ENCODE results near the gene GATM. TPM values are rescaled to one million over a fixed set of nuclear protein-coding genes. Genes with fewer than 3 reads are reported as not detected.

The GATM gene
- total and polyA plus RNA-seq, 2 of the 4 experiments (the other 2 are of a cell fraction): 0.10 to 0.18 TPM

GRCh38 chr15:45328663-45329062 is 49.7 kb downstream of the GATM start:
- no peaks in the 10 kb centered on the region for H3K36me3 ChIP-seq (ENCODE audit: control insufficient read depth, insufficient read depth, low read length)
- no CpG with 5 or more reads among the region's 2 CpGs for WGBS, 2 experiments (ENCODE audit: extremely low coverage in 2 of 2, insufficient read length in 1 of 2)
- no peak overlapping the region for H3K4ac ChIP-seq (ENCODE audit: low read depth, low read length)
- peaks cover 3% of the 10 kb centered on the region; the same call in 1 of the 2 replicates for H3K27me3 ChIP-seq (ENCODE audit: control insufficient read depth, insufficient read depth, low read length)
- no peak overlapping the region for H2AK5ac ChIP-seq (ENCODE audit: low read depth, low read length)
- H3K4me2 ChIP-seq (ENCODE audit: low read depth, low read length): no peak overlapping the region
- no peak overlapping the region for H2BK15ac ChIP-seq (ENCODE audit: low read depth, low read length)
- no peak overlapping the region for H3K4me3 ChIP-seq (ENCODE audit: insufficient read depth, low read depth, low read length)
- no peak overlapping the region for H4K91ac ChIP-seq (ENCODE audit: insufficient read depth, low read depth, low read length)
- H3K9me3 ChIP-seq (ENCODE audit: control insufficient read depth, insufficient read depth, low read length): no peaks in the 10 kb centered on the region
- BruUV-seq (replicated peaks): no TSS peak
- TF ChIP-seq CEBPB (IDR thresholded peaks at IDR 0.05; ENCODE audit: low read depth, low read length): no peak
- TF ChIP-seq MAFK (IDR thresholded peaks at IDR 0.05; ENCODE audit: low read depth, low read length): no peak
- no peak for TF ChIP-seq CTCF (conservative IDR thresholded peaks at IDR 0.05; ENCODE audit: low read depth, low read length)
- TF ChIP-seq MXI1 (IDR thresholded peaks at IDR 0.05; ENCODE audit: borderline replicate concordance, low read depth, low read length): no peak
- TF ChIP-seq ELK1 (IDR thresholded peaks at IDR 0.05; ENCODE audit: borderline replicate concordance, low read depth, low read length): no peak
- TF ChIP-seq NFE2L2 (IDR thresholded peaks at IDR 0.05; ENCODE audit: low read depth, low read length): no peak
- TF ChIP-seq FOS (IDR thresholded peaks at IDR 0.05; ENCODE audit: low read depth, low read length): no peak
- no peak for TF ChIP-seq RAD21 (IDR thresholded peaks at IDR 0.05; ENCODE audit: low read length)
- no peak for TF ChIP-seq POLR2A (IDR thresholded peaks at IDR 0.05; ENCODE audit: low read depth, low read length)
- no peak for TF ChIP-seq CHD1 (IDR thresholded peaks at IDR 0.05; ENCODE audit: low read depth, low read length)
- no peak for TF ChIP-seq MAZ (IDR thresholded peaks at IDR 0.05; ENCODE audit: borderline replicate concordance, low read depth, low read length)
- no peak for TF ChIP-seq RFX5 (IDR thresholded peaks at IDR 0.05; ENCODE audit: low read depth, low read length)
- no peak for TF ChIP-seq BHLHE40 (IDR thresholded peaks at IDR 0.05; ENCODE audit: low read depth, low read length)
- TF ChIP-seq USF2 (IDR thresholded peaks at IDR 0.05; ENCODE audit: low read depth, low read length): no peak
- TF ChIP-seq SMC3 (IDR thresholded peaks at IDR 0.05; ENCODE audit: low read depth, low read length): no peak
- no peak for TF ChIP-seq RCOR1 (IDR thresholded peaks at IDR 0.05; ENCODE audit: insufficient replicate concordance, low read length)
- H3K9ac ChIP-seq (ENCODE audit: low read depth, low read length): no peak overlapping the region
- intact Hi-C loops (cut with micrococcal nuclease): no loop called here
- H2BK20ac ChIP-seq (ENCODE audit: low read depth, low read length): no peak overlapping the region
- DNase-seq: no peak
- ATAC-seq (ENCODE audit: low read depth): no peak
- no peaks in the 10 kb centered on the region for H4K20me1 ChIP-seq (ENCODE audit: insufficient read depth, low read length)
- no peak overlapping the region for H4K5ac ChIP-seq (ENCODE audit: low read depth, low read length)
- in situ Hi-C loops (cut with MboI; ENCODE audit: low sequenced_read_pairs): no loop called here
- H3K23ac ChIP-seq (ENCODE audit: low read depth, low read length): no peak overlapping the region
- no peak overlapping the region for H2AK9ac ChIP-seq (replicated peaks; ENCODE audit: low read depth, low read length, poor library complexity)
- H4K8ac ChIP-seq (ENCODE audit: low read depth in 2 of 2, low read length in 2 of 2): no peak overlapping the region
- CTCF ChIA-PET: no interaction called here
- H3K4me1 ChIP-seq (ENCODE audit: control insufficient read depth, insufficient read depth, low read length): no peaks in the 10 kb centered on the region
- POLR2A ChIA-PET (ENCODE audit: unreplicated experiment): no interaction called here
- no peaks in the 10 kb centered on the region for H3K79me1 ChIP-seq (ENCODE audit: low read depth in 1 of 2, low read length in 2 of 2)
- H2AFZ ChIP-seq (replicated peaks; ENCODE audit: low read length, poor library complexity): no peak overlapping the region
- H3K27ac ChIP-seq (ENCODE audit: insufficient read depth, low read length): no peak overlapping the region
- H2BK120ac ChIP-seq (ENCODE audit: low read depth, low read length): no peak overlapping the region
- no peak overlapping the region for H3K14ac ChIP-seq (replicated peaks; ENCODE audit: low read depth, low read length)
- H3K18ac ChIP-seq (ENCODE audit: low read depth, low read length): no peak overlapping the region
- H3K9me1 ChIP-seq (ENCODE audit: insufficient read depth, low read length): no peaks in the 10 kb centered on the region
- no peak overlapping the region for H3K56ac ChIP-seq (ENCODE audit: extremely low read depth, insufficient read depth, low read length)
- H2BK5ac ChIP-seq (ENCODE audit: low read depth, low read length, poor library complexity, severe bottlenecking): no peak overlapping the region
- dilution Hi-C loops (cut with HindIII; ENCODE audit: low sequenced_read_pairs, unreplicated experiment): no loop called here
